Embryonic facial prominence (tissue), 1 donor: ENCODE measurements around the gene SCNN1B.
"Not testable (repeated sequence)": the region's sequence is repeated elsewhere in the genome, so short reads cannot be mapped to it uniquely, and the experiment has no call there.

Experiments used
- DNase-seq: peaks from one replicate; pipeline ENCODE4 v3.0.0-alpha.2; 2016; ENCODE audit errors: extremely low spot score

SCNN1B gene

GRCh38 chr16:23354246-23354645 is 52.1 kb downstream of the SCNN1B start:
- DNase-seq = no peak

- DNase-seq = no peak
Observed at GRCh38 chr16:23355106-23355670, 53.1 kb downstream of the SCNN1B start.

- no peak for DNase-seq
Observed at GRCh38 chr16:23356941-23357340, 54.8 kb downstream of the SCNN1B start.

GRCh38 chr16:23357761-23358290 is 55.7 kb downstream of the SCNN1B start:
- no peak for DNase-seq

GRCh38 chr16:23359092-23359760 is 57.1 kb downstream of the SCNN1B start:
- no peak for DNase-seq

GRCh38 chr16:23362460-23363317 is 60.6 kb downstream of the SCNN1B start:
- DNase-seq = no peak

- no peak for DNase-seq
Observed at GRCh38 chr16:23365602-23366240, 63.6 kb downstream of the SCNN1B start.

- DNase-seq = not testable (repeated sequence)
Observed at GRCh38 chr16:23366341-23366740, 64.2 kb downstream of the SCNN1B start.

- DNase-seq = no peak
Observed at GRCh38 chr16:23367564-23367963, 65.5 kb downstream of the SCNN1B start.

GRCh38 chr16:23367988-23368387 is 65.9 kb downstream of the SCNN1B start:
- DNase-seq = no peak

- no peak for DNase-seq
Observed at GRCh38 chr16:23368469-23368868, 66.4 kb downstream of the SCNN1B start.

- no peak for DNase-seq
Observed at GRCh38 chr16:23369416-23369815, 67.3 kb downstream of the SCNN1B start.

- no peak for DNase-seq
Observed at GRCh38 chr16:23371368-23371767, 69.3 kb downstream of the SCNN1B start.

- DNase-seq = no peak
Observed at GRCh38 chr16:23373436-23374219, 71.5 kb downstream of the SCNN1B start.

GRCh38 chr16:23374721-23375510 is 72.8 kb downstream of the SCNN1B start:
- no peak for DNase-seq

- no peak for DNase-seq
Observed at GRCh38 chr16:23375643-23376042, 73.5 kb downstream of the SCNN1B start.

- DNase-seq = no peak
Observed at GRCh38 chr16:23377071-23377931, 75.2 kb downstream of the SCNN1B start.

- DNase-seq = no peak
Observed at GRCh38 chr16:23378256-23378655, 76.2 kb downstream of the SCNN1B start.

- DNase-seq = no peak
Observed at GRCh38 chr16:23378921-23379320, 76.8 kb downstream of the SCNN1B start.
